K562 (cell line): ENCODE results near the gene FAR1. TPM values are rescaled to one million over a fixed set of nuclear protein-coding genes. Genes with fewer than 3 reads are reported as not detected.

Source experiments
- ATAC-seq: fragments of 200-7000 bp; cut with Tn5 transposase; 3 replicates; pipeline ENCODE4 v1.9.1; 2020; ENCODE audit warnings: moderate library complexity
- BruUV-seq: library from RNA; stranded (reverse); fragments of 400-500 nt; replicated peaks from 2 replicates; lab custom pipeline; 2021; lab: Mats Ljungman, UMichigan
- CTCF ChIA-PET: fragments of 300-600 bp; formaldehyde crosslinking; extraction: SDS; loops from one replicate; lab custom pipeline; 2021; ENCODE audit warnings: low intra/inter-chr PET ratio; lab: Yijun Ruan, JAX
- POLR2A ChIA-PET: fragments of 300-600, 350-650 bp; sonication (Branson Sonifier 250); formaldehyde crosslinking; extraction: SDS; loops from one replicate; lab custom pipeline; 2021; ENCODE audit warnings: antibody characterized with exemption, inconsistent platforms; lab: Yijun Ruan, JAX
- DNase-seq, 4 experiments: peaks; one replicate each; pipeline versions ENCODE4 v3.0.0 to v3.0.0-alpha.2; 2011 to 2018; ENCODE audit warnings: low spot score in 3 of 4, mixed read lengths in 3 of 4; ENCODE audit errors: extremely low read depth in 1 of 4
- FAIRE-seq: peaks from 2 replicates; lab custom pipeline; 2011; peaks lifted over from hg19 to GRCh38; lab: Jason Lieb, UNC
- H2AFZ ChIP-seq: 2 replicates; pipeline ENCODE4 v1.6.0; 2011; ENCODE audit warnings: low read depth, low read length, control low read depth, inconsistent platforms
- H3K27ac ChIP-seq: fragments of 200-600 bp; 3 replicates; pipeline ENCODE4 v1.8.0; 2011; ENCODE audit warnings: low read depth, mild to moderate bottlenecking, control low read depth, inconsistent platforms, low read length, moderate library complexity, mixed read lengths; ENCODE audit errors: extremely low read depth
- H3K27me3 ChIP-seq, 2 experiments: fragments of 300-600 bp in 1 of 2; 2 replicates in 1 of 2; 3 replicates in 1 of 2; pipeline versions ENCODE4 v1.6.0 to v1.8.0; 2011; ENCODE audit warnings: inconsistent platforms in 2 of 2, low read length in 2 of 2, mild to moderate bottlenecking in 1 of 2, mixed read lengths in 1 of 2, moderate library complexity in 1 of 2; ENCODE audit not compliant: control insufficient read depth in 2 of 2, insufficient read depth in 2 of 2
- H3K36me3 ChIP-seq: fragments of 300-600 bp; 3 replicates; pipeline ENCODE4 v1.8.0; 2011; ENCODE audit warnings: mild to moderate bottlenecking, low read length, inconsistent platforms; ENCODE audit not compliant: control insufficient read depth, insufficient read depth
- H3K4me1 ChIP-seq, 2 experiments: fragments of 200-600 bp in 1 of 2; replicated peaks in 1 of 2; 2 replicates in 1 of 2; 3 replicates in 1 of 2; pipeline versions ENCODE4 v1.5.1 to v1.8.0; 2011; ENCODE audit warnings: inconsistent platforms in 2 of 2, low read length in 2 of 2, mild to moderate bottlenecking in 1 of 2, mixed read lengths in 1 of 2, moderate library complexity in 1 of 2; ENCODE audit not compliant: control insufficient read depth in 2 of 2, insufficient read depth in 2 of 2
- H3K4me2 ChIP-seq: 2 replicates; pipeline ENCODE4 v1.6.1; 2011; ENCODE audit warnings: low read length, control low read depth, inconsistent platforms, mixed read lengths; ENCODE audit not compliant: insufficient read depth
- H3K4me3 ChIP-seq: fragments of 200-600 bp; sonication (generic), shearing (Covaris generic); 2 replicates; pipeline ENCODE4 v1.5.1; 2016; ENCODE audit warnings: control low read depth, inconsistent platforms
- H3K79me2 ChIP-seq: fragments of 200-600 bp; 3 replicates; pipeline ENCODE4 v1.8.0; 2011; ENCODE audit warnings: low read length, inconsistent platforms; ENCODE audit not compliant: control insufficient read depth, insufficient read depth
- H3K9ac ChIP-seq, 2 experiments: 2 replicates each; pipeline versions ENCODE4 v1.6.0 to v1.6.1; 2011; ENCODE audit warnings: low read depth in 2 of 2, low read length in 2 of 2, control low read depth in 1 of 2, inconsistent platforms in 1 of 2, mild to moderate bottlenecking in 1 of 2, mixed read lengths in 1 of 2; ENCODE audit not compliant: insufficient read depth in 1 of 2
- H3K9me1 ChIP-seq: one replicate; pipeline ENCODE4 v1.6.0; 2011; ENCODE audit warnings: inconsistent platforms, mild to moderate bottlenecking, low read length, moderate library complexity; ENCODE audit not compliant: control insufficient read depth, insufficient read depth
- H3K9me3 ChIP-seq: replicated peaks from 2 replicates; pipeline ENCODE4 v1.5.1; 2011; ENCODE audit warnings: low read depth, low read length, inconsistent platforms; ENCODE audit not compliant: control insufficient read depth, insufficient read depth
- H4K20me1 ChIP-seq: replicated peaks from 2 replicates; pipeline ENCODE4 v1.6.1; 2011; ENCODE audit warnings: low read length, inconsistent platforms, mixed read lengths; ENCODE audit not compliant: control insufficient read depth, insufficient read depth
- DEAF1 ChIP-seq: fragments of 450-650 bp; formaldehyde crosslinking; IDR thresholded peaks from 2 replicates; pipeline ENCODE4 v1.4.0; 2020; ENCODE audit warnings: mild to moderate bottlenecking, moderate library complexity
- EHMT2 ChIP-seq: fragments of 450-650 bp; IDR thresholded peaks from 2 replicates; pipeline ENCODE4 v1.6.1; 2018; ENCODE audit warnings: antibody characterized with exemption
- HNRNPL ChIP-seq: fragments of 200-400 bp; formaldehyde crosslinking; IDR thresholded peaks from 2 replicates; pipeline ENCODE4 v1.6.1; 2017; ENCODE audit warnings: low read depth, mild to moderate bottlenecking, low read length
- MECOM ChIP-seq: fragments of 250-450 bp; sonication (Bioruptor Pico); IDR thresholded peaks from 2 replicates; pipeline ENCODE4 v1.8.0; 2022; ENCODE audit warnings: inconsistent platforms
- RBM25 ChIP-seq: fragments of 200-400 bp; formaldehyde crosslinking; IDR thresholded peaks from 2 replicates; pipeline ENCODE4 v1.6.1; 2018; ENCODE audit warnings: low read length, low read depth, moderate library complexity; ENCODE audit not compliant: severe bottlenecking
- RHOXF2B ChIP-seq: fragments of 250-450 bp; sonication (Bioruptor Pico); conservative IDR thresholded peaks from 2 replicates; pipeline ENCODE4 v1.5.1; 2021
- TAF15 ChIP-seq: fragments of 200-400 bp; formaldehyde crosslinking; IDR thresholded peaks from 2 replicates; pipeline ENCODE4 v1.6.1; 2017; ENCODE audit warnings: mild to moderate bottlenecking, low read depth, low read length, moderate library complexity
- TOE1 ChIP-seq, 2 experiments: fragments of 450-650 bp in 1 of 2; sonication (generic) in 1 of 2; formaldehyde crosslinking in 1 of 2; IDR thresholded peaks; 2 replicates each; pipeline versions ENCODE4 v1.7.1 to v1.8.0; 2016 to 2022; ENCODE audit warnings: borderline replicate concordance in 2 of 2, mild to moderate bottlenecking in 2 of 2, antibody characterized with exemption in 1 of 2, inconsistent platforms in 1 of 2, low read depth in 1 of 2, missing genetic modification reagents in 1 of 2, moderate library complexity in 1 of 2
- ZNF280A ChIP-seq: fragments of 450-650 bp; IDR thresholded peaks from 2 replicates; pipeline ENCODE4 v1.6.1; 2018; ENCODE audit warnings: mild to moderate bottlenecking, low read depth; ENCODE audit not compliant: partially characterized antibody
- WGBS: fragments of 100-300 bp; shearing (Covaris generic); methylation state at CpG from one replicate; pipeline ENCODE4 v1.1.6; 2016; ENCODE audit warnings: low coverage, mixed read lengths; ENCODE audit not compliant: insufficient coverage; ENCODE audit errors: missing lambda C conversion rate; 5-methylcytosine and 5-hydroxymethylcytosine counted together
- in situ Hi-C: fragments of 300-500 bp; cut with MboI; formaldehyde crosslinking; loops from 4 replicates; pipeline ENCODE4 v1.15.0; 2018; ENCODE audit warnings: inconsistent platforms, mixed read lengths
- intact Hi-C: fragments of 100-400 bp; cut with micrococcal nuclease; formaldehyde crosslinking; loops from 2 replicates; pipeline ENCODE4 v1.14.2; 2022
- polyA plus RNA-seq, 8 experiments: library from polyadenylated mRNA; depleted of rRNA in 4 of 8; stranded (reverse) in 5 of 8; unstranded in 3 of 8; fragments of >200 nt; fragmentation: Nextera tagmentation in 2 of 8; fragmentation: Illumina TruSeq in 1 of 8; extraction: Ambion mirVana in 2 of 8; extraction: Trizol in 1 of 8; gene quantifications; 2 replicates each; pipeline versions ENCODE4 v1.2.1 to v1.2.3, GENCODE V29; 2011 to 2014; ENCODE audit warnings: inconsistent platforms in 1 of 8, missing spikeins in 1 of 8
- total RNA-seq, 7 experiments: library from RNA; depleted of rRNA in 6 of 7; stranded (reverse); fragments of >200 nt in 6 of 7; fragmentation: Illumina TruSeq in 2 of 7; extraction: Trizol in 2 of 7; gene quantifications; 2 replicates each; pipeline versions ENCODE4 v1.2.1 to v1.2.3, GENCODE V29; 2011 to 2021; ENCODE audit warnings: low replicate concordance in 1 of 7

Gene FAR1
- total and polyA plus RNA-seq, 9 of the 15 experiments (the other 6 are each of a cell fraction or from before 2014, with no cell fraction given) = 17.7 to 88.2 (median 52.6) TPM

- Histone ChIP-seq H3K4me2 (no peak overlapping the region), H3K36me3 (no peaks in the 10 kb centered on the region), H3K27me3 (no peaks in the 10 kb centered on the region; a peak in 1 of 5 replicates), H3K27ac (no peak overlapping the region), H3K4me1 (no peaks in the 10 kb centered on the region), H3K9ac (no peak overlapping the region), H2AFZ (no peak overlapping the region), H4K20me1 (no peaks in the 10 kb centered on the region), H3K4me3 (no peak overlapping the region), H3K9me1 (no peaks in the 10 kb centered on the region), H3K79me2 (no peaks in the 10 kb centered on the region), H3K9me3 (no peaks in the 10 kb centered on the region)
- intact Hi-C loops = no loop called here
- FAIRE-seq = no peak
- no peak for DNase-seq
- in situ Hi-C loops = no loop called here
- ChIA-PET CTCF (no interaction called here), POLR2A (interaction anchor here (0.6 kb wide), 1 partner anchor 598 kb away, joined by 3 read pairs; no protein-coding TSS in a partner anchor)
- no peak for TF ChIP-seq ZNF280A
- TF ChIP-seq RHOXF2B (CRISPR knock-in tag) = no peak
- ATAC-seq = no peak
- 8% methylated on average over 7 of the region's 7 CpGs for WGBS
- BruUV-seq = no TSS peak
These were observed 23.3 kb upstream of the FAR1 start for GRCh38 chr11:13644997-13645687.

GRCh38 chr11:13647391-13647790 is 21.1 kb upstream of the FAR1 start:
- WGBS = 5% methylated on average over 3 of the region's 3 CpGs
- H3K9me1 ChIP-seq = no peaks in the 10 kb centered on the region
- no TSS peak for BruUV-seq
- CTCF ChIA-PET = no interaction called here
- no peak for TF ChIP-seq TAF15
- TF ChIP-seq RBM25 = no peak
- no peak for TF ChIP-seq EHMT2
- TF ChIP-seq DEAF1 = no peak
- TF ChIP-seq TOE1 (IDR thresholded peaks at IDR 0.05; ENCODE audit: borderline replicate concordance) = no peak
- TF ChIP-seq TOE1 (CRISPR knock-in tag; IDR thresholded peaks at IDR 0.05; ENCODE audit: borderline replicate concordance, low read depth) = no peak
- TF ChIP-seq MECOM (CRISPR knock-in tag) = no peak
- TF ChIP-seq HNRNPL = no peak
- in situ Hi-C loops (no loop called here), intact Hi-C loops (no loop called here)
- no peak overlapping the region for H3K4me3 ChIP-seq
- ATAC-seq (no peak), FAIRE-seq (no peak), DNase-seq (no peak)
- no peaks in the 10 kb centered on the region for H3K9me3 ChIP-seq
- H3K36me3 ChIP-seq = no peaks in the 10 kb centered on the region
- H4K20me1 ChIP-seq = no peaks in the 10 kb centered on the region
- H3K27me3 ChIP-seq = peaks cover 0 to 6% of the 10 kb centered on the region in 2 experiments; a peak in 3 of 5 replicates
- H3K9ac ChIP-seq = no peak overlapping the region
- H3K4me2 ChIP-seq = no peak overlapping the region
- POLR2A ChIA-PET = no interaction called here
- H3K27ac ChIP-seq = no peak overlapping the region
- no peaks in the 10 kb centered on the region for H3K79me2 ChIP-seq
- no peak overlapping the region for H2AFZ ChIP-seq
- no peaks in the 10 kb centered on the region for H3K4me1 ChIP-seq
